Heart left ventricle (tissue), 16 donors: ENCODE measurements around the gene MFAP3. TPM values are rescaled to one million over a fixed set of nuclear protein-coding genes. Genes with fewer than 3 reads are reported as not detected.

Source experiments
- ATAC-seq, 4 donors: fragments of 200-7000 bp; cut with Tn5 transposase; one replicate each; pipeline ENCODE4 v1.9.1; 2020 to 2022; ENCODE audit warnings: moderate library complexity in 4 of 4, mild to moderate bottlenecking in 3 of 4, moderate number of reproducible peaks in 1 of 4
- DNase-seq, 5 donors: peaks; one replicate each; pipeline ENCODE4 v3.0.0-alpha.2; 2020
- H3K27ac ChIP-seq, 12 donors: fragments of 200-600 bp; sonication (generic) in 4 of 12; one replicate each; pipeline versions ENCODE4 v1.5.0 to v1.8.0; 2016 to 2022; ENCODE audit warnings: mild to moderate bottlenecking in 2 of 12
- H3K27me3 ChIP-seq, 9 donors: fragments of 200-600 bp; sonication (generic) in 2 of 9; one replicate each; pipeline versions ENCODE4 v1.5.1 to v1.8.0; 2016 to 2022; ENCODE audit warnings: mild to moderate bottlenecking in 3 of 9
- H3K36me3 ChIP-seq, 9 donors: fragments of 200-600 bp; sonication (generic) in 2 of 9; one replicate each; pipeline versions ENCODE4 v1.5.0 to v1.8.0; 2018 to 2022; ENCODE audit warnings: mild to moderate bottlenecking in 2 of 9
- H3K4me1 ChIP-seq, 12 donors: fragments of 200-600 bp; sonication (generic) in 4 of 12; one replicate each; pipeline versions ENCODE4 v1.5.0 to v1.8.0; 2016 to 2022; ENCODE audit warnings: mild to moderate bottlenecking in 3 of 12
- H3K4me3 ChIP-seq, 12 donors: fragments of 200-600 bp; sonication (generic) in 4 of 12; one replicate each; pipeline versions ENCODE4 v1.5.0 to v1.8.0; 2017 to 2022; ENCODE audit warnings: mild to moderate bottlenecking in 9 of 12, moderate library complexity in 4 of 12
- H3K9me3 ChIP-seq, 12 donors: fragments of 200-600 bp; sonication (generic) in 4 of 12; one replicate each; pipeline versions ENCODE4 v1.5.0 to v1.8.0; 2016 to 2022; ENCODE audit warnings: mild to moderate bottlenecking in 1 of 12
- POLR2A ChIP-seq, 2 donors: fragments of 450-650 bp; IDR thresholded peaks; one replicate each; pipeline ENCODE4 v1.6.1; 2017; ENCODE audit warnings: antibody characterized with exemption in 2 of 2, mild to moderate bottlenecking in 2 of 2, moderate library complexity in 2 of 2
- WGBS, 4 donors: extraction: QIAGEN DNeasy Blood & Tissue Kit in 2 of 4; methylation state at CpG; one replicate each; pipeline versions ENCODE4 v1.1.5 to v1.1.7; 2013 to 2018; 5-methylcytosine and 5-hydroxymethylcytosine counted together
- intact Hi-C, 10 donors: fragments of 100-400 bp; cut with DNase I; formaldehyde crosslinking; loops; one replicate each; pipeline versions ENCODE4 v1.11.1 to v1.14.2; 2022
- polyA plus RNA-seq, 2 donors: library from polyadenylated mRNA; stranded (reverse); fragments of 200-250 nt; gene quantifications; one replicate each; pipeline ENCODE4 v1.2.3, GENCODE V29; 2013
- total RNA-seq, 9 donors: library from RNA; depleted of rRNA in 2 of 9; stranded (reverse); fragments of >200 nt in 2 of 9; fragmentation: NEBNext Ultra II Directional in 3 of 9; extraction: Animal tissue kit (Norgen Biotek cat#: 25700) in 3 of 9; gene quantifications; one replicate each; pipeline versions ENCODE4 v1.1.0 to v1.2.4, GENCODE V29; 2016 to 2023
- TF ChIP-seq, protein P1 (sequence below), 12 donors: fragments of 200-600 bp; sonication (generic) in 4 of 12; IDR thresholded peaks; one replicate each; pipeline versions ENCODE4 v1.5.0 to v1.8.0; 2018 to 2022; ENCODE audit warnings: antibody characterized with exemption in 12 of 12, mild to moderate bottlenecking in 5 of 12
- donor health status: ischemic (EF 13 %, LVEDD 7.1; RV severe dilation, severe dysfunction).
- donor health status: healthy with polysubstance abuse.
- donor health status: DM: no; HTN: yes; CAD: no.
- donor health status: DM: no; HTN: no; CAD: no.
- donor health status: ischemic (EF 25% LVEDD 6.9; RV normal size, moderate dysfunction).
- donor health status: ischemic (EF 25% LVEDD 5.7; RV mildly dilated, moderate dysfunction).
- donor health status: healthy.
- donor health status: DM: yes; HTN: yes; CAD: no.
- donor health status: ischemic (EF 35%, LVEDD 5.7; RV mildly dilated, moderate dysfunction).
- donor health status: nonischemic (EF 11% LVEDD 7.7; RV severe dilation, severe dysfunction).
- donor health status: DM: yes; HTN: yes; CAD: no.
- donor health status: PGD.
- donor health status: ischemic (EF 29% LVEDD 5.4; RV normal size, mild dysfunction).
- donor health status: nonischemic (EF 23%, LVEDD 6.1; RV moderate dilation, normal function).

Gene MFAP3
- total and polyA plus RNA-seq, 11 donors, result 2.3 to 52.0 (median 38.6) TPM

DNA sequence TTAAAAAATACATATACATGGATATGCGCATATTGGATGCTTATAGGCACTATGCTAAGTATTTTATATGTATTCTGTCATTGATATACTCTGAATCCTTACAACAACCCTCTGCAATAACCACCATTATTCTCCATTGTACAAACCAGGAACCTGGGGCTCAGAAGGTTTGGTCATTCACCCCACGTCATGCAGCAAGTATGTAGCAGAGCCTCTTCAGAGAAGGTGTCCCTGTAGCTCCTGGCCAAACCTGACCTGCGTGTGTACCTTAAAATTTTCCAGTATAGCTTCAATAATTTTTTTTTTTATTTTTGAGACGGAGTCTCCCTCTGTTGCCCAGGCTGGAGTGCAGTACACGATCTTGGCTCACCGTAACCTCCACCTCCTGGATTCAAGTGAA, 51.9 kb downstream of the MFAP3 start:
- ATAC-seq, result no peak
- intact Hi-C loops, result no loop called here
- DNase-seq, result no peak
- Histone ChIP-seq H3K4me3 (no peak overlapping the region), H3K36me3 (no peaks in the 10 kb centered on the region), H3K4me1 (peaks cover 5 to 45% (median 18%) of the 10 kb centered on the region in 12 donors), H3K27me3 (no peaks in the 10 kb centered on the region), H3K9me3 (no peaks in the 10 kb centered on the region), H3K27ac (no peak overlapping the region)
- no peak for TF ChIP-seq POLR2A (IDR thresholded peaks at IDR 0.05)
- TF ChIP-seq, protein P1, sequence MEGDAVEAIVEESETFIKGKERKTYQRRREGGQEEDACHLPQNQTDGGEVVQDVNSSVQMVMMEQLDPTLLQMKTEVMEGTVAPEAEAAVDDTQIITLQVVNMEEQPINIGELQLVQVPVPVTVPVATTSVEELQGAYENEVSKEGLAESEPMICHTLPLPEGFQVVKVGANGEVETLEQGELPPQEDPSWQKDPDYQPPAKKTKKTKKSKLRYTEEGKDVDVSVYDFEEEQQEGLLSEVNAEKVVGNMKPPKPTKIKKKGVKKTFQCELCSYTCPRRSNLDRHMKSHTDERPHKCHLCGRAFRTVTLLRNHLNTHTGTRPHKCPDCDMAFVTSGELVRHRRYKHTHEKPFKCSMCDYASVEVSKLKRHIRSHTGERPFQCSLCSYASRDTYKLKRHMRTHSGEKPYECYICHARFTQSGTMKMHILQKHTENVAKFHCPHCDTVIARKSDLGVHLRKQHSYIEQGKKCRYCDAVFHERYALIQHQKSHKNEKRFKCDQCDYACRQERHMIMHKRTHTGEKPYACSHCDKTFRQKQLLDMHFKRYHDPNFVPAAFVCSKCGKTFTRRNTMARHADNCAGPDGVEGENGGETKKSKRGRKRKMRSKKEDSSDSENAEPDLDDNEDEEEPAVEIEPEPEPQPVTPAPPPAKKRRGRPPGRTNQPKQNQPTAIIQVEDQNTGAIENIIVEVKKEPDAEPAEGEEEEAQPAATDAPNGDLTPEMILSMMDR (IDR thresholded peaks at IDR 0.05), result no peak
- 95 to 97% (median 97%) methylated on average over 6 of the region's 6 CpGs for WGBS, 4 donors

DNA sequence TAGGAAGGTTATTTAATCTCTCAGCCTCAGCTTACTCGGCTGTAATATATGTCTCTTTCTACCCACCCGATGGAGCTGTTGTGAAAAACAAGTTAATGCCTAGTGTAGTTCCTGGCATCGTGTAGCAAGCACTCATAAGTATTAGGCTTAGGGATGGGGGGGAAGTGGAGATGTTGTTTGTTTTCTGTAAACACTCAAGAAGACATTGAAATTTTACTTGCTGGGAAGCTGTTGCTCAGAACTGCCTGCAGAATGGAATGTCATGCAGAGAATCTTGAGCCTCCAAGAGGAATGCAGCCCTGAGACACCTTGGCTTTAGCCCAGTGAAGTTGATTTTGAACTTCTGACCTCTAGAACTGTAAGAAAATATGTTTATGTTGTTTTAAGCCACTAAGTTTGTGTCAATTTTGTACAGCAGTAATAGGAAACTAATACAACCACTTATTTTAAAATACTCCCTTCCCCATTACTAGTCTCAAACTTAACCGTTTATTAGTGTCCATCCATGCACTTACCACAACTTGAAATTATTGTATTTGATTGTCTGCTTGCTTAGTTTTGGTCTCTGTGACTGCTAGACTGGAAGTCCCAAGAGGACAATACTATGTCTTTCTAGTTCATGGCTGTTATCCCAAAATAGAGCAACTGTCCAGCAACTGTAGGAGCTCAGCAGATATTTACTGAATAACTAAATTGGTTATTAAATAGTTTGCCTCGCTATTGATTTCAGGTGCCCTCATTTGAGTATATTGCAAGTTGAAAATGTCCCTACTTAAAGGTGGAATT, 53.8 kb downstream of the MFAP3 start:
- intact Hi-C loops, result no loop called here
- peak in 2 of 4 donors; percentile 4 to 14 for ATAC-seq
- H3K4me3 ChIP-seq, result no peak overlapping the region
- no peaks in the 10 kb centered on the region for H3K9me3 ChIP-seq
- H3K36me3 ChIP-seq, result no peaks in the 10 kb centered on the region
- WGBS, 4 donors, result 39 to 50% (median 44%) methylated on average over 5 of the region's 5 CpGs
- H3K27ac ChIP-seq, result no peak overlapping the region
- TF ChIP-seq POLR2A (IDR thresholded peaks at IDR 0.05), result no peak
- TF ChIP-seq, protein P1 (IDR thresholded peaks at IDR 0.05), result no peak
- DNase-seq, result no peak
- H3K4me1 ChIP-seq, result peaks cover 5 to 26% (median 16%) of the 10 kb centered on the region in 12 donors
- H3K27me3 ChIP-seq, result no peaks in the 10 kb centered on the region

DNA sequence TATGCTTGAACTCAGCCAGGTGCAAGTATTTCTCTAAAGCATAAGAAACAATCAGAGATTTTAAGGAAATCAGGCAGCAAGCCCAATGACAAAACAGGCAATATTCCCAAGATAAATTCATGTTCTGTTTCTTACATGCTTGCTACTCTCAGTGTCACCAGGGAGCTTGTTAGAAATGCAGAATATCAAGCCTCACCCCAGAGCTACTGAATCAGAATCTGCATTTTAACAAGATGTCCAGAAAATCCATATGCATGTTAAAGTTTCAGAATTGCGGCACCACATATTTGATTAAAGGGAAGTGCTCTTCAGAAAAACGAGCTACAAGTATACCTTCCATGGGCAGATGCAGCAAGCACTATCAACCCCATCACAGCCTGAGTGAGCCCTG, 54.4 kb downstream of the MFAP3 start:
- intact Hi-C loops, result no loop called here
- Histone ChIP-seq H3K4me1 (peaks cover 5 to 28% (median 16%) of the 10 kb centered on the region in 12 donors), H3K4me3 (no peak overlapping the region), H3K9me3 (no peaks in the 10 kb centered on the region), H3K36me3 (no peaks in the 10 kb centered on the region), H3K27ac (no peak overlapping the region), H3K27me3 (no peaks in the 10 kb centered on the region)
- ATAC-seq (no peak), DNase-seq (no peak)
- TF ChIP-seq, protein P1 (IDR thresholded peaks at IDR 0.05), result no peak
- TF ChIP-seq POLR2A (IDR thresholded peaks at IDR 0.05), result no peak
- 60 to 72% (median 65%) methylated on average over 2 of the region's 2 CpGs for WGBS, 4 donors

DNA sequence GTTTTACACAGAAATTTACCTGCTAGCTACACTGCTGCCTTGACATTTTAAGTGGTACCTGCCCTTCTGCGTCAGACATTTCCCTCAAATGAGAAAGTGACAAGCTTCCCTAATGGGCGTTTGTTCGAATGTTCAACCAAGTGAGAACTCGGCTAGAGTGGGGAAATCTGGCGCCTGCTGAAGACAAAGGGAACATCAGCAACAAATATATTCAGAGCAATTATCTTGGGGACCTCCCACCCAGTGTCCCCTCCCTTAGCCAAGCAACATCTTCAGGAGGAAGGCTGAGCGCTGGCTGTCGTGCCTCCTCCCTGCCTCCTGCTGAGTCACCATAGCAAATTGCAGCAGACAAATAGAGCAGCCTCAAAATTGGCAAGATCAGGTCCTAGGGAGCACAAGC, 57.1 kb downstream of the MFAP3 start:
- Histone ChIP-seq H3K27me3 (no peaks in the 10 kb centered on the region), H3K27ac (no peak overlapping the region), H3K4me3 (no peak overlapping the region), H3K4me1 (peaks cover 5 to 44% (median 18%) of the 10 kb centered on the region in 12 donors), H3K36me3 (no peaks in the 10 kb centered on the region), H3K9me3 (no peaks in the 10 kb centered on the region)
- TF ChIP-seq, protein P1 (IDR thresholded peaks at IDR 0.05), result no peak
- no peak for TF ChIP-seq POLR2A (IDR thresholded peaks at IDR 0.05)
- no peak for ATAC-seq
- intact Hi-C loops, result no loop called here
- WGBS, 4 donors, result 80 to 91% (median 82%) methylated on average over 7 of the region's 7 CpGs
- no peak for DNase-seq
